ENCODE measurements around the gene JMJD8.
A peak's percentile ranks its signal among the peaks of the same experiment; 100 is the strongest.

The JMJD8 gene

DNA sequence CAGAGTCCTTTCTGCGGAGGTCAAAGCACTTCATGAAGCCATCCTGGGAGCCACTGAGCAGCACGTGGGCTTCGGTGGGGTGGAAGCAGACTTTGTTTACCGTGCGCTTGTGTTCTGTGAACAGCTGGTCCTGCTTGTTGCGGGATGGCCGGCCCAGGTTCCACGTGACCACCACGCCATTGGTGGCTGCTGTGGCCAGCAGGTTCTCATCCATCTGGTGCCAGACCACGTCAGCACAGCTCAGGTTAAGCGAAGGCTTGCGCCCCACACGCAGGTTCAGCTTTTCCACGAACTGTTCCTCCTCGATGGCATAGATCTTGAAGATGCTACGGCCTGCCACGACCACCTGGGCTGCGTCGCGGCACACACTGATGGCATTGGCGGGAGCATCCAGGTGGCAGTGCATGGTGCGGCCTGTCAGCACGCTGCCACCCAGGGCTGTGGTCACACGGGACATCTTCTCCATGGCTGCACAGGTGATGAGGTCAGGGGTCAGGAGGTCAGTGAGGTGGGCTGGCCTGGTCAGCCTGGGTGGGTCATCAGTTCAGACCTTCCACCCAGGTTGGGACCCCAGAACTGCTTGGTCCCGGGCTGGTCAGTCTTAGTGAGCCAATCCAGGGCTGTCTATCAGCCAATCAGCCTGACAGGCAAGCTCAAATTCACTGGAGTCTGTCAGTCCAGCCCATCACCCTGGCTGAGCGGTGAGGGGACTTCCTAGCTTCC, 5.2 kb upstream of the JMJD8 start:
- no peak for DNase-seq (ENCODE audit: low spot score)

GRCh38 chr16:687499-687898, 3.4 kb upstream of the JMJD8 start:
- no peak for DNase-seq (ENCODE audit: low spot score)

- DNase-seq (ENCODE audit: low spot score): no peak
Measured at GRCh38 chr16:686459-687260, 2.5 kb upstream of the JMJD8 start.

- peak; percentile 57 for DNase-seq (ENCODE audit: low spot score)
Measured at GRCh38 chr16:685967-686366, 1.8 kb upstream of the JMJD8 start.

- DNase-seq (ENCODE audit: low spot score): no peak
Measured at GRCh38 chr16:684961-685696, 995 bp upstream of the JMJD8 start.

DNA sequence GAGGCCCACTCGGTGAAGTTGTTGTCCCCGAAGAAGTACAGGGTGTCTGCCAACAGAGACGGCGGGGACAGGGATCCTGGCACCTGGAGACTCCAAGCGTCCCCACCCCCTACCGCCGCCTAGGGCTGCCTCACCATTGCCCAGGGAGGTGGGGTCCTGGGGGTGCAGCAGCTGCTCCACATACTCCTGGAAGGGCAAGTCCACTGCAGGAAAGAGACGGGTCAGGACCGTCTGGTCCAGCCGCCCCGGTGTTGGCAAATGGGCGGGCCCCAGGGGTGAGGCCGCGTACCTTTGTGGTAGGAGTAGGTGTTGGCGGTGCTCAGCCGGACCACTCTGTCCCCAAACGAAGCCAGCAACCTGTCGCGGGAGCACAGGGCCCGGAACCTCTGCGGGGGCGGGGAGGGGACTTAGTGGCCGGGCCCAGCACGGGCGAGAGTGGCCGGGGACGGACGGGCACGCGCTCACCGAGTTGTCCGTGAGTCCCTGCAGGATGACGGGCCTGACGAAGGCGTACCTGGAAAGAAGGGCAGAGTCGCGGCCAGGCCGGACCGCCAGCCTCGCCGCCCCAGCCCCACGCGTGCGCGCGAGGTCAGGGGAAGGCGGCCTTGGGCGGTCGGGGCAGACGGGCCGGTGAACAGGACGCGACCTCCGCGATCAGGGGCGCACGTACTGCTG, 601 bp downstream of the JMJD8 start:
- DNase-seq (ENCODE audit: low spot score): no peak

DNA sequence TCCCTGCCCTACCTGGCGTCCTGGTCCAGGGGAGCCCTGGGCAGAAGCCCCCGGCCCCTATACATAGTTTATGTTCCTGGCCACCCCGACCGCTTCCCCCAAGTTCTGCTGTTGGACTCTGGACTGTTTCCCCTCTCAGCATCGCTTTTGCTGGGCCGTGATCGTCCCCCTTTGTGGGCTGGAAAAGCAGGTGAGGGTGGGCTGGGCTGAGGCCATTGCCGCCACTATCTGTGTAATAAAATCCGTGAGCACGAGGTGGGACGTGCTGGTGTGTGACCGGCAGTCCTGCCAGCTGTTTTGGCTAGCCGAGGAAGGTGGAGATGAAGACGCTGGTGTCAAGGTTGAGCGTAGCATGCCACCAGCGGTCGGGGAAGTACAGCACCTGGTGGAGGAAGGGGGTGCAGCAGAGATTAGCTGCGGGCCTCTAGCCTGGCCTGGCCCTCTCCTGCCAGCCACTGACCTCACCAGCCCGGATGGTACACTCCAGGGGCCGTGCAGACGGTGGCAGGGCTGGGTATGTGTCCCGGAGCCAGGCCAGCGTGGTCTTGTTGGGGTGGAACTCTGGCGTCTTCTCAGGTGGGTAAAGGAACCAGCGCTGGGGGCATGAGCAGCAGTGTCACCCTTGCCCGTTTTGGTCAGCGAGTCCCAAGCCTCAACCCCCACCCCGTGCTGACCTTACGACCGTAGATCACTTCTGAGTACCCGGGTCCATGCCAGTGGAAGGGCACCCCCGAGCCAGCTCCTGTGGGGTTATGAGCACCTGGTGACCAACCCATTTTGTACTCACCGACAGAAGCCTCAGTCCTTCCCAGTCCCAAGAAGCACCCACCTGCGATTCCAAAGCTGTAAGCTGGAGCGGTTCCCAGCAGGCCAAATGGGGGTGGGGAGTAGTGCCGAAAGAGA, 1.4 kb downstream of the JMJD8 start:
- DNase-seq (ENCODE audit: low spot score): no peak

DNA sequence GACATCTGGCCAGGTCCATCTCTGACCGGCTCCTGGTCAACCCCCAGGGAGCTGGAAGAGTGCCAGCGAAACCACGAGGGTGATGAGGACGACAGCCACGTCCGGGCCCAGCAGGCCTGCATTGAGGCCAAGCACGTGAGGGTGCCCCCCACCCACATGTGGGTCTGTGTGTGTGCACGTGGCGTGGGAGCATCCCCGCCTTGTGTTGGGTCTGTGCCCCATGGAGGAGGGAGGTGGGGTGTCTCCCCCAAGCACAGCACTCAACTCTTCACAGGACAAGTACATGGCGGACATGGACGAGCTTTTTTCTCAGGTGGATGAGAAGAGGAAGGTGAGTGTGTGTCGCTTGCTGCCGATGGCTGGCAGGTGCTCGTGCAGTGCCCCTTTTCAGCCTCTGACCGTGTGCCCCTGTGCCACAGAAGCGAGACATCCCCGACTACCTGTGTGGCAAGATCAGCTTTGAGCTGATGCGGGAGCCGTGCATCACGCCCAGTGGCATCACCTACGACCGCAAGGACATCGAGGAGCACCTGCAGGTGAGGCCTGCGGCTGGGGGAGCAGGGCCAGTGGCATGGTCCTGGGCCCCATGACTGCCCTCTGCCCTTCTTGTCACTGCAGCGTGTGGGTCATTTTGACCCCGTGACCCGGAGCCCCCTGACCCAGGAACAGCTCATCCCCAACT, 2.2 kb downstream of the JMJD8 start:
- DNase-seq (ENCODE audit: low spot score): no peak

DNA sequence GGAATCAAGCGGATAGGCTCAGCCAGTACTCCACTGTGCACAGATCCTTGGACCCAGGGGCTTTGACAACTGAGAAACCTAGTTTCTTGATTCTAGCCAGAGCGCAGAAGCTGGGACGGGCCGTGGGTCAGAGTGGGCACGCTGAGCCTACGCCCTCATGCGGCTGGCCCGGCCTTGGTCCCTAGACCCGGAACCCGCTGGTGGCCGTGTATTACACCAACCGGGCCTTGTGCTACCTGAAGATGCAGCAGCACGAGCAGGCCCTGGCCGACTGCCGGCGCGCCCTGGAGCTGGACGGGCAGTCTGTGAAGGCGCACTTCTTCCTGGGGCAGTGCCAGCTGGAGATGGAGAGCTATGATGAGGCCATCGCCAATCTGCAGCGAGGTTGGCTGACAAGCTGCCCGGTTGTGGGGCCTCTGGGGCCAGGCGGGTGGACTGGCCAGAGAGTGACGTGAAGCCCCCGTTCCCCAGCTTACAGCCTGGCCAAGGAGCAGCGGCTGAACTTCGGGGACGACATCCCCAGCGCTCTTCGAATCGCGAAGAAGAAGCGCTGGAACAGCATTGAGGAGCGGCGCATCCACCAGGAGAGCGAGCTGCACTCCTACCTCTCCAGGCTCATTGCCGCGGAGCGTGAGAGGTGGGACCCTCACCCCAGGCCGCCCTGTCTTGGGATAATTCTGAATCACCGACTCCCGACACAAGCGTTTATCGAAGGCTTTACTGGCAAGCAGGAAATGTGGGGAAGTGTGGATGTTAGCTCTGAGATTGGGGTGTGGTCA, 3.0 kb downstream of the JMJD8 start:
- DNase-seq (ENCODE audit: low spot score): peak; percentile 29

DNA sequence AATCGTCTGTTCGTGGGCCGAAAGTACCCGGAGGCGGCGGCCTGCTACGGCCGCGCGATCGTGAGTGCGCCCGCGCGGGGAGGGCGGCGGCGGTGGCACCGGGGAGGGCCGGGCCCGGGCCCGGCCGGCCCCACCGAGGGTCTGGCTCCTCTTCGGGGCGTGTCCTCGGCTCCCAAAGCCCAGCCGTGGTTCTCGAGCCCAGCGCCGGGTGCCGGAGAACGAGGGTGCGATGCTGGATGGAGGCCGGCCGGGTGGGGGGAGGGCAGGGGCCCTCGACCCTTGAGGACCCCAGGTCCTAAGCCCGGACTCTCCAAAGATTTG, 3.5 kb downstream of the JMJD8 start:
- DNase-seq (ENCODE audit: low spot score): no peak

GRCh38 chr16:679814-680624, 4.1 kb downstream of the JMJD8 start, which contains the start of gene STUB1:
STUB1 (plus strand) TSS chr16:680410; CDS start chr16:680526, 116 bp downstream.
- DNase-seq (ENCODE audit: low spot score): peak; percentile 84

DNA sequence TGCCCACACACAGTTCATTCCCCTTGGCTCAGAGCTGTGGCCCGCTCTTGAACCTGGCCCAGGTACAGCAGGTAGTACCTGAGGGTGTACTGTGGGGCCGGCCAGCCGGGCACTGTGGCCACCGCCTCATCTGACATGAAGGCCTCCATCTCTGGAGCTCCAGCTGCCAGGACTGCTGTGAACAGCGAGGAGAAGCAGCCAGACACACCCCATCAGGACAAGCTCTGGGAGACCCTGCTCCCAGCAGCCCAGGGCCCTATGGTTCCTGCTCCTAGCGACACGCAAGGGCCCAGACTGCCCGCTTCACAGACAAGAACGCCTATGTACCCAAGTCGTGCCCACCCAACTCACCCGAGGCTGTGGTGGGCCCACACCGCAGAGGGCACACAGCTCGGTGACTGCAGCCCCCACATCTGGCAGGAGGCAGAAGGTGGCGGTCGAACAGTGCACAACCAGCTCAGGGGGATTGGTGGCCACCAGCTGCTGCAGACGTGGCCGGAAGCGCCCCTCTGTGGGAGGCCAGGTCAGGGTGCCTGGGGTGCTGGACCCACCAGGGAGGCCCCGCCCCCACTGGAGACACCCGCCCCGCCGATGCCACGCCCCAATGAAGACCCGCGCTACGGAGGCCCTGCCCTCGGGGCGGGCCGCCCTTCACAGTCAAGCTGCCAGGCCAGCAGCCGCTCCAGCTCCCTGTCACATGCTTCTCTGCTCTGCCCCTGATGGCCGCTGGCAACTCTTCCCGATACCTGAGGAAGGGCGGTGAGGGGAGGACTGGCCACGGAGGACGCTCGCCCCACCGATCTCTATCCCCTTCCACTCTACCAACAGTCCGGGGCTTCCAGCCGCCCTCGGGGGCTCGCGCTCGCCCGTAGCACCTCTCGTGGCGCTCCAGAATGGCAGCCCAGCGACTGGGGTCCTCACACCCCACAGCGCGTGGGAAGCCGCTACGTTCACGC, 5.0 kb downstream of the JMJD8 start:
- DNase-seq (ENCODE audit: low spot score): peak; percentile 65

GRCh38 chr16:678209-678857, 5.8 kb downstream of the JMJD8 start:
- DNase-seq (ENCODE audit: low spot score): no peak

GRCh38 chr16:677316-678190, 6.6 kb downstream of the JMJD8 start:
- no peak for DNase-seq (ENCODE audit: low spot score)

- no peak for DNase-seq (ENCODE audit: low spot score)
Measured at GRCh38 chr16:676913-677312, 7.2 kb downstream of the JMJD8 start.

- no peak for DNase-seq (ENCODE audit: low spot score)
Measured at GRCh38 chr16:676565-676902, 7.6 kb downstream of the JMJD8 start.
